T-helper 1 cell (primary cell): ENCODE results near the gene LAMA1.

Source experiments
- DNase-seq, 5 donors: peaks; one replicate each; pipeline ENCODE4 v3.0.0-alpha.2; 2012 to 2020

Gene LAMA1

DNA sequence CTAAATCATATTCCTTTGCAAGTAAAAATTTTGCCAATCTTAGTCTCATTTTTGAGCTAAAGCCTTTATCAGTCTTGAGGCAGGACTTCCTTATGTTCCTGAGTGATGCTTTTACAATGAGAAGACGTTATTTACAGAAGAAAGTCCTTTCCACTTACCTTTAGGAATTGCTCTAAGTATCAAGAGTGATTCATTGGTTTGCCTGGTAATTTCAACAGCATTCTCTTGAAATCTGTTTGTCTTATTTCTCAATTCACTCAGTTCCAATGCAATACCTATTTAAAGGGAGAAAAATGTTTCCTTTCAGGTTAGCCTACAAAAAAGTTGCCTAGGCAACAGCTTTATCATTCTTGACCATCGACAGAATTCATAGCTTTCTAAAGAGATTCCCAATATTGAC is 137.2 kb downstream of the LAMA1 start:
- no peak for DNase-seq

DNA sequence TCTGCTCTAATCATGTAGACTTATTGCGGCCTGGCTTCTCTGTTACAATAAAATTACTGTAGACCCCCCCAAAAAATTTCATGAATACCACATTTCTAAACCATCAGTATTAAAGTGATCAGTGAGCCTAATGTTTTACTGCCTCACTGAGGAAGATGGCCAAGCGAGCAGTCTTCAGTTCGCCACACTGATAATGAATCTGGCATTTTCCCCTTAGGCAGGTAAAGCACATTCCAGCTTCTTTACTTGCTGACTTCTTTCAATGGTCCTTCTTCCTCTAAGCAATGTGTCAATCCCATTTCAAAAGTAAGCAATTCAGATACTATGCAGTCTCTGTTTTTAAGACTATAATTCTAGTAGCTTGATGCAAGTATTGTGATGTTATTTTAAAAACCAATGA is 137.6 kb downstream of the LAMA1 start:
- no peak for DNase-seq

DNA sequence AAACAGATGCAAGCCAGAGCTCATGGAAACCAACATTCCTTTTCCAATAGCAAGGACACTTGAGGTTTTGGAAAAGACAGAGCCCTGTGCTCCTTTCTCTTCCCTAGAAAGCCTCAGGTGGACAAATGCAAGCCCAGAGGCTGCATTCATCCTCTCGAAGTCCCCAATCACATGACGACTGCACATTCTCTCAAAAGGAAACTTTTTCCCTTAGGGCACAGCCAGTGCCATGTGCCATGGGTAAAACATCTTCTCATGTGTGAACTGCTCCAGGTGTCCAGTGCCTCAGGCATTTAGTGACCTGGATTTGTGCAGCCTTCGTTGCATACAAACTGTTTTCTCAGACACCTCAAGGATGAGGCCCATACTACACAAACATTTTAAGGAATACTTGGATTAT is 140.7 kb downstream of the LAMA1 start:
- DNase-seq: no peak

DNA sequence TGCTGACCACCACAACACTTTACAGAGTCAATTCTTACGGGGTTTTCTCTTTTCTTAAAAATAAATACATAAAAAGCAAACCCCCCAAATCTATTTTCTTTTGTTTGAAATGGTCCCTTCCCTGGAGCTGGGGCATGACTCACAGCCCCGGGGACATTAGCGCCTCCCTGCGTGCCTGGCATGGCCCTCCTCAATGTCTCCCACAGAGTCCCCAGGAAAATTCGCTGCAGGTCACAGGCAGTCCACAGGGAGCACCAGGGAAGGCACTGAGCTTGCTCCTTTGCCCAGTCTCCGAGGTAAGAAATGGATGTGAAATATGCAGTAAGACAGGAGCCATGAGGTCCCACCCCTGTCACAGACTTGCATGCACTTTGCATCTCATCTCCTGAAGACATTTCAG is 142.5 kb downstream of the LAMA1 start:
- no peak for DNase-seq

DNA sequence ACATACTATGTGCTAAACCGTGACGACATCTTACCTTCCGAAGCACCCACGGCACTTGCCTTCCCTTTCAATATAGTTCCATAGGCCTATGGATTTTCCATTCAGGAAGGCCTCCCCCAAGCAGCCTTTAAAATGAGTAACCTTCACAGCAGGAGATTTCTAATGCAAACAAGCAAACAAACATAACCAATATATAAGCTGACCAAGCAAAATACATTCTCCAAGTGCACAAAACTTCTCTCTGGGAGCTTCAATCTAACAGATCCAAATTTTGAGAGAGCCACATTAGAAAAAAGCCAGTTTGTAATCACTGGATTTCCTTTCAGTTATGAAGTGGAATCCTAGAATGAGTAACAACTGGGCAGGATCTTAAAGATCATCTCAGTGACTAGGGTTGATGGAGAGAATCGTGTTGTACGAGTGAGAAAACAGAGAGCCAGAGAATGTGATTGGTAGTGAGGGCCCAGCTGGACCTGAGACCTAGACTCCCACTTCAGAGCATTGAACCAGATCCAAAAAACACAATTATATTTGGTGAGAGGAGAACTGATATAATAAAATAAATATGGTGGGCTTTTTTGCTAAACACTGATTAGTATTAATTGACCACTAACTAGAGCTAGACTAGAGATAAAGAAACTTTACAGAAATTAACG is 145.6 kb downstream of the LAMA1 start:
- no peak for DNase-seq

DNA sequence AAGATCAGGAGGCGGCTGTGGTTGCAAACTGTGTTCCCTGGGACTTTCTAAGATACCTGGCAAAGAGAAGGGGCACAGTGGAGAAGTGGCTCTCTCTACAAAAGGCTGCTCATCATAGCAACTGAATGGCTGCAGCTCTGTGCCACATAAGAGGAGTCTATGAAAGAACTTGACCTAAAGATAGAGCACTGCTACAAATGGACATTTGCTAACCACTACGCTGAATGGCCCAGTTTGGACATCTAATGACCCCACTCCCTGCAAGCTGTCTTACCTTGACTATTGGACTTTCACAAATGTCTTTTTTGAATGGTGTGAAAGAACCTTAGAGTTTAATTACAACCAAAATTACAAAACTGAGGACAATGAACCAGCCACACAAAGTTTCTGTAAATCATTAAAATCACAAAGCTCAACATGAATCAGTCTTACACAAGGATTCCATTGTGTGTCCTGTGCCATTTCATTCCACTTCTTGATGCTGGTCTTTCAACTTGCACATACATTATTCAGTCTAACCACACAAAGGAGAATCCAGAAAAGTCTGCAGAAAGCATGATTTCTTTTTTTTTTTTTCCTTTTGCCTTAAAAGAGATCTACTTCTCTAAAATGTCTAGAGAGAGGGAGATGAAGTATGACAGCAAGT is 154.0 kb downstream of the LAMA1 start:
- DNase-seq: no peak

DNA sequence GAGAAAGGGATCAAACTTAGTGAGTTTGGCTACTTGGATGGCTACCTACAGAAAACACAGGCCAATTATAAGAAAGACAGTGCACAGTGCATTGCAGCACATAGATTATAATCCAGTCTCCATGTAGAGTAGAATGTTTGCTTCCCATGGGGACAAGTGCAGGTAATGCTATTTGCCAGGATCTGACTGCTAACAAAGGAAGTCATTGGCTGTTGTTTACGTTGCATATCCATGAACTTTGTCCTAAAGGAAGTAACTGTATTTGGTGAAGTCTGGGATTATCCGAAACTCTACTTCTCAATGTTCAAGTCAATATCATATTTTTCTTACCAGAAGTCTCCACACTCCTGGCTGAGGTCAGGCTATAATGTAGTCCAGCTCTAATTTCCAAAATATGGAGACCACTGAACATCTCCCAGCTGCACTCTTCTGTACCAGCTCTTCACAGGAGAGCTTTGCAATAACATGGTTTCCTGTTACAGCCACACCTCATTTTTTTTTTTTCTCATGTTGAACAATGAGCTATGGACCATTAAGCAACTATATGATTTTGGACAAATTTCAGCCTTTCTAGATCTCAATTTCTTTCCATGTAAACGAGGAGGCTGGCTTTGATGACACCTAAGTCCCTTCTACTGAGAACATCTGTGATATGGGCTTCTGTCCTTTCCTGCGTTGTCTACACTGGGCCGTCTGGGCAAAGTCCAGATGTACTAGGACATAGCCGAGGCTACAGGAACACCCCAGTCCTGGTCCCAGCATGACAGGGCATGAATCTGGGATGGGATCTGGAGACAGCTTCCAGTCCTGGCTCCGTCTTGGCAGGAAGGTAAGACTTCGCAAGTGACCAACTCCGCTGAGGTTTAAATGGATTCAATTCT is 154.8 kb downstream of the LAMA1 start:
- DNase-seq: no peak

DNA sequence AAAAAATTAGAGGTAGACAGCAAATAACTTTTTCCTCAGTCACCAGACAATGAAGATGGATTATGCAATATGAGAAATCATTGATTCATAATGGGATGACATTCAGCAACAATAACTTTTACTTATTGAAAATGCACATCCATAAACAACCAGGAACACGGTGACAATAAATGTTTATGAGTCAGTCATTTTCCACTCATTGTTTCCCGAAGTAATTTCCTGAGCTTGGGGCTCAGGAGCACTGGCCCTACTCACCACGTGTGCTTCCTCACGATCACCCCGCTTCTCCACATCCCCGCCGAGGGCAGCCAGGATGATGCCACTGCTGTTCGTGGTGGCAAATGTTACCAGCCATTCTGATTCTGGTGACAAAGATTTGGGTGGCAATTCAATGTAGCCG is 156.3 kb downstream of the LAMA1 start:
- no peak for DNase-seq

DNA sequence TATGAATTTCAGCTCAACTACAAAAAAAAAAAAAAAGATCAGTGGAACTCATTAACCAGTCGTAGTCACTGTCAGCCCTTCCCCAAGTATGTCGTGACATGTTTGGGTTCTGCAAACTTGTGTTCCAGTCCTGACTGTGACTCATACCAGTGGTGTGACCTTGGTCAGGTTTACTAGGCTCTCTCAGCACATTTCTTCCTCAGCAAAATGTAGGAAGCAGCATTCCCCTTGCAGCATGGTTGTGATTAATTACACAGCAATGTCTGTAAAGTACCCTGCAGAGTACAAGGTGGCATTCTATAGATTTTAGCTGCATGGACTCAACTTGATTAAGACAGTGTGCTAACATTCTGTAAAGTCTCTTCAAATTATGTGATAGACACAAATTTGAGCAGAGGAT is 156.9 kb downstream of the LAMA1 start:
- no peak for DNase-seq

DNA sequence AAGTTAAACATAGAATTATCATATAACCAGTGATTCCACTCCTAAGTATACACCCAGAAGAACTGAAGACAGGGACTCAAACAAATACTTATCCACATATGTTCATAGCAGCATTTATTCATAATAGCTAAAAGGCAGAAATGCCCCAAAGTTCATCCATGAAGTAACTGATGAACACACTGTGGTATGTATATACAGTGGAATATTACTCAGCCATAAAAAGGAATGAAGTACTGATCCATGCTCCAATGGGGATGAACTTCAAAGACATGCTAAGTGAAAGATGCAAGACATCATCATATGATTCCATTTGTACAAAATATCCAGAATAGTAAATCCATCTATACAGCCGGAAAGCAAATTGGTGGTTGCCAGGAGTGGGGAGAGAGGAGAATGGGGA is 157.5 kb downstream of the LAMA1 start:
- no peak for DNase-seq

DNA sequence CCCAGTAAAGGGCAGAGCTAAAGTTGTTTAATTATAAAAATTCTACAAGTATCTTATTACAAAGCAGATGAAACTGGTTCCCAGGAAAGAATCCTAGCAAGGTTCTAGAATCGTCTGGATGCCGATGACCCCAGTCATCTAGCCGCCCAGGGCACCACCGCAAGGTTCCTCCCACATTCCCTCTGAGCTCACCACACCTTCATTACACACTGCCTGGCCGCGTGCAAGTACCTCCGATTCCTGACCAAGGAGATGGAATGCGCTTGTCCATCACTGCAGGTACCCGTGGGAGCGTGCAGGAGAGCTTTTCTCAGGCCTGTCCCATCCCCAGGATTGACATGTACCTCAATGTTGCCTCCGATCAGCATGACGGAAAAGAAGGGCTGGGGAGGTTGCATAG is 158.5 kb downstream of the LAMA1 start:
- no peak for DNase-seq

DNA sequence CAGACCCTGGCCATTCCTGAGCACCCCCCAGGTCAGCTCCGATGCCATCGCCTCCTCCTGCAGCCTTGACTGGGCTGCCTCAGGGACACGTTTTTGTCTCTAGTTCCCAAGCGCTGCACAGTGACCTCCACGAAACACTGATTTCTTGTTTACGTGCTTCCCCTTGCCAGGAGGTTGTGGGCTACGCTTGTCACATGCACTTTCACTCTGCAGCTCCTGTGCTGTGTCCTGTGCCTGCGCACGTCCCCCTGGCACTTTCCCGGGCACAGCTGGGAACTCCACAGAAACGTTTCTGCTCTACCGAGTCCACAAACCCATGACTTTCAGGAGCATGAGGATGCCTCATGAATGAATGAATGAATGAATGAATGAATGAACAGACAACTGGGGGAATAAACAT is 160.6 kb downstream of the LAMA1 start:
- DNase-seq: no peak

DNA sequence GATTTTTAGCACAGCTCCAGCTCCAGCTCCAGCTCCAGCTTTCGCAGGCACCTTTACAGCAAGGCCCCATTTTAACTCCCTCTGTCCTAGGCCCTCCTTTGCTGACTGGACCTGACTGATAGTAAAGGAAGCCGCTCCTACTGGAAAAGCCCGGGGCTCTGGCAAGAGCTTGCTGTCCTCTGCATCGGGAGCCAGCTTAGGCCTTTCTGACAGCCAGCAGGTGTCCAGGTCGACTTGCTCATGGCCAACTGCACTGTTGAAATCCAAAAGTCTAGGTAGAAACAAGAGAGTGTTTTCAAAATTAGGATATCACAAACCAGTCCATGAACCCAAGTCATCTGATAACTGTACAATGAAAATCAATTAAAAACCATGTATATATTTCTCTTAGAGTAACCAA is 161.1 kb downstream of the LAMA1 start:
- DNase-seq: no peak

DNA sequence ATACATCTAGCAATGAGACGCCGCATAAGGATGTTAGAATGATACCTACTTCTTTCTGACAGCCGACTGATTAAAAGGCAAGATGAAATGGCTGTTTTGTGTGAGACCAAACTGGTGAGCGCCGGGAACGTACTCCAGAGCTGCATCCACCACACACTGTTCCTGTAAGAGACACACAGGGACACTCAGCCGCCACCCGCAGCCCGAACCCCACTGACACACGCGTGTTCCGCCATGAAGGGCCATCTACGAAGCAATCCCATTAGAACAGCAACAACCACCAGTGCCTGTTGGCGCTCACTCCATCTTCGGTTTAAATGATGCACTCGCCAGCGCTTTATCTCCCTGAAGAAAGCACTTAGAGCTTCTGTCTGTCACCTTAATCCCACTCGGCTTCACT is 162.3 kb downstream of the LAMA1 start:
- no peak for DNase-seq

DNA sequence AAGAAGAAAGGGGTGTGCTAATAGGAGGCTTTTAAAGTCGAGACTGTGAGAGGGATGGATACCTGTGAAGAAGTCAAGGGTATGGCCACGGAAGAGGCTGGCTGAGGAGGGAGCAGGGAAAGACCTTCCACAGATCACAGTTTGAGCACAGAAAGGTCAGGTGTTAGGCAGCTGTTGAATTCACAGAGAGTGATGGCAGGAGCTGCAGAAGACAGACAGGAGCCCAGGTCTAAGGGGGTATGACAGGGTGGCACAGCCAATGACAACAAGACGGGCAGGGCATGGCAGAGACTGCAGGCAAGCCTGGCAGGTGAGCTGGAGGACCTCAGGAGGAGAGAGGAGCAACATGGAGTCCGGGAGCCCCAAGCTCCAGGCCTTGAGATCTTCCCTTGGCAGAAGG is 163.1 kb downstream of the LAMA1 start:
- no peak for DNase-seq

DNA sequence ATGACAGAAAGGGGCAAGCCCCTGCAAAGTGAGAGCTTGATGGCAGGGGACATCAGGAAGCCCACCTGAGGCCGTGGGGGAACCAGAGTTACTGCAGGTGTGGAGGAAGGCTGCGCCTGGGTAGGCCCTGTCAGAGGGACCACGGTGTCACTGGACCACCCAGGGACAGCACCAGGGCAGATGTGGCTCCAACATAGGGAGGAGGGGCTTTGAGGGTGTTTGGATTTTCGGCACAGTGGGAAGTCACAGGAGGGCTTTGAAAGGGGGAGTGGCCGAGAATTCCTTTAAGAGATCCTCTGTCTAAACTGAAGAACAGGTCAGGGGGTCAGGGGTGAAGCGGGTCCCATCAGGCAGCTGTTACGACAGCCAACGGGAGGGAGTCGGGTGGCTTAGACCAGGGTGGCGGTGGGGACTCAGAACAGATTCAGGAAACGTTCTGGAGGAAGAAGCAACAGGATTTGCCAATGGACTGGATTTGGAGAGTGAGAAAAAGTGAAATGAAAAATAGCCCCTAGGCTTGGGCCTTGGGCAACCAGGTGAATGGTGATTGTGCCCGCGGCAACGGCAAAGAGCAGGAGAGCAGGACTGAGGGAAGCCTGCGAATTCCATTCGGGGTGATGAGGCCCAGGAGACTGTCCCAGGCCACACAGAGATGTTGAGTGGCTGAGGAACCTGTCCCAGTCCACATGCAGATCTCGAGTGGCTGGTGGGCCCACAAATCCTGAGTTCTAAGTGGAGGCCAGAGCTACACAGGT is 166.1 kb downstream of the LAMA1 start:
- no peak for DNase-seq

DNA sequence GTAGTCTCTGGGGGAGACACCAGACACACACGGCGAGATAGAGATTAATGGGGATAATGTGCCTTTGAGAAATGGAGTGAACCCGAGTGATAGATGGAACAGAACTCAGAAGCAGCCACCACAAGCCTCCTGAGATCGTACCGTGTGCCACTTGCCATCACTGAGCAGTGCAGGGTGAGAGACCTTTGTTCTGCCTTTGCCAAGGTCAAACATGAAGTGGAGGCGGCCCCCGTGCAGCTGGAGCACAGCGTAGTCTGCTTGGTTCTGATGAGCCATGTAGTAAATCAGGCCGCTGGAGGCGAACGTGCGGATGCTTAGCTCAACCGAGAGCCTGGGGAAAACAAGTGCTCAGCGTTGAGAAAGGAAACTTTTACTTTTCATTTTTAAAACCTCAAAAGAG is 167.0 kb downstream of the LAMA1 start:
- no peak for DNase-seq

DNA sequence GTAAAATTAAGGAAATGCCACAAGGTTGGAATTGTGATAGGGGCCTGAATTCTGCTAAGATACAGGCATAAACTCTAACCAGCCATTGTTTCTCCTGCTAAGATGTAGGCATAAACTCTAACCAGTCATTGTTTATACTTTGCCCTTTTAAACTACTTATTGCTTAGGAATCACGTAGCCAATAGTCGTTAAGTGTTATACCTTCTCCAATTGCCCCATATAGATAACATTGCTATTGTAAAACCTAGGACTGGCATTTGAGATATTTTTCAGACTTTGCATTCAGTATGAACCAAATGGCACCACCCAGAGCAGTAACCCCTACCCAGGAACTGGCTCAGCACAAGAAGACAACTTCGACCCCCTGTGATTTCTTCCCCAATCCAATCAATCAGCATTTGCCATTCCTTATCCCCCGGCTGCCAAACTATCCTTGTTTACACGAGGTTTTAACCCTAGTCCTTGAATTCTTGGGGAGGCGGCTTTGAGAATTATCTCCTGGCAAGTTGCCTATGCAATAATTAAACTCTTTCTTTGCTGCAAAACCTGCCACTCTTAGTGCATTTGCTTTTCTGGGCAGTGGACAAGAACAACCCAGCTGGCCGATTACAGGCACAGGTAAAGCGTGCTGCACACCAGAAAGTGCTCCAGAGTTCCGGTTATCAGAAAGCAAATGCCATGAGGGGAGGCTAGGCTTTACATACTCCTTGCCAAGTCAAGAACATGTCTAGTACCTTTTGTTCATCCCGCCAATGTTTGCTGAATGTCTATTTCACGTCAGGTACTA is 167.6 kb downstream of the LAMA1 start:
- DNase-seq: no peak

DNA sequence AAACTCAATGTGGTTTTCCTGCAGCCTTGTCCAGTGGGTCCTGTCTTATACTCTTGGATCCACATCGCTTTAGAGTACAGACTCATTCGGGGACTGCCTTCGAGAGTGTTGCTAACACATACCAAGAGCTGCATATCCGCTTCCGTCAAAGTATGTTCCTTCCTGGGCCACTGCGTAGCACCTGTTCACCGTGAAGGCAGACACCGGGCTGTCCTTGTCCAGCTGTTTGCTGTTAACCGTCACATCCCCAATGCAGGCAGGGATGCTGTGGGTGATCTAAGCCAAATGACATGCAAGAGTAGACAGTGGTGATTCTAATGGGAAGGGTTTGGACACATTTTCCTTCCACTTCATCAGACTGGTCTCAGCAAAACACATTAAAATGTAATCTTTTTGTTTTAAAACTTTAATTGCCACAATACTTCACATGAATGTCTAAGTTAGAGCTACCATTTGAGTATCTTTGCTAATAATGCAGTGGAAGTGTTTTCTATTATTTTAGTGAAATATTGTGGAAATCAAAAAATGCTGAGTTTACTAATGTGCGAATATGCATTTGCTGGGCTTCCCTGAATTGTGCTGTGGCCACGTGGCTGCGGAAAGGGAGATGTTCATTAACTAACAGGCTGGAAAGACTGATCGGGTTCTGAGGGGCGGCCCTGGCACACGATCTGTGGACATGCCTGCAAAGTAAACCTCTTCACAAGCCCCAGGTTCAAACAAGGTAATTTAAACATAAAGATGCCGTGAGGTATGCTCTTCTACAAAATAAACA is 169.1 kb downstream of the LAMA1 start:
- DNase-seq: no peak

DNA sequence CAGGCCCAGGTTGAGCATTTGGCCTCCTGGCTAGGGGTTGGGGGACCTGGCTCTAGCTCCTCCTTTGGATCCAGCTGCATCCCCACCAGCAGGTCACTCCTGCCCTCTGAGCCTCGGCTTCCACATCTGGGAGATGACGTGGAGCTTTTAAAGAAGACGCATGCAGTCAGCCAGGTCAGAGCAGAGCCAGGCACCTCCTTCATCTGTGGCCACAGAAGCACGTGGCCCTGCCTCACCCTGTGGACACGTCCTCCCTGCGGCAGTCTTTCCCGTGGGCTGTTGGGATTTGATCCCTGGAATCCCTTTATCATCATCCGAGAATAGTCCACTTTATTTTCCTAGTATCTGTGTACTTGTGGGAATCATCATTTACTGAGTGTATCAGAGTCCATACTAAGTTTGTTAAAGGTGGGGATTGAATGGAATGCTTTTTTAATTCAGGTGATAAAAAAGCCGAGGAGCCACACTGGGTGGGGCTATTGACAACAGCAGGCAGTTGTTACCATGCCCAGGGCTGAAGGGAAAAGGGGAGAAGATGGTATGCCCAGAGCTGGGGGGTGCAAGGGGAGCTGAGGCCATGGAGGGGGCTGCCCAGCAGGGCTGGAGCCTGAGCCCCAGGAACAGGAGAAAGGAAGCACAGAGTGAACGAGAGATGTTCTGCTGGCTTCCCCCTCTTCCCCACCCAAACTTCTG is 170.1 kb downstream of the LAMA1 start:
- no peak for DNase-seq

DNA sequence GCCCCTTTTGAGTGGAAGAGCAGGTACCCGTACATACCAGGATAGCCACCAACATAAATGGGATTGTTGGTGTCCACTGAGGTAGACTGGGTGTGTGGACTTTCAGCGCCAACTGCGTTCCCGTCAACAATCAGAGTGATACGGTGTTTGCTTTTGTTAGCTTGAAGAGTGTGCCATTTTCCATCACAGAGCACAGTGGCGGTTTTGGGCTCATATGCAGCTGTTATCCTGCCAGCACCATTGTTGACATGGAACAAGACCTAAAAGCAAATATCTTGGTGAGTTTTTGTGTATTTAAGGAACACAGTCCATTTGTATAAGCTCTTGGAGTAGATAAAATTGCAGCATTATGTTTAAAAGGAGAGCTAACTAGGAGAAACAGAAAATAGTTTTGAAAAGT is 174.5 kb downstream of the LAMA1 start:
- no peak for DNase-seq
